Measurements from ENCODE around the gene ANKUB1. TPM values are rescaled to one million over a fixed set of nuclear protein-coding genes. Genes with fewer than 3 reads are reported as not detected.
"Not testable (repeated sequence)": the region's sequence is repeated elsewhere in the genome, so short reads cannot be mapped to it uniquely, and the experiment has no call there.

Gene ANKUB1
- total RNA-seq (not detected), polyA plus RNA-seq (not detected), total RNA-seq (0 reads per million in 6 experiments)

GRCh38 chr3:149792452-149793270 lies at the start of gene ANKUB1:
ANKUB1 (minus strand) TSS chr3:149792554; CDS start chr3:149792366, 188 bp downstream.
- DNase-seq, result no peak
- H3K9me3 Mint-ChIP-seq, result no peaks in the 10 kb centered on the region

DNA sequence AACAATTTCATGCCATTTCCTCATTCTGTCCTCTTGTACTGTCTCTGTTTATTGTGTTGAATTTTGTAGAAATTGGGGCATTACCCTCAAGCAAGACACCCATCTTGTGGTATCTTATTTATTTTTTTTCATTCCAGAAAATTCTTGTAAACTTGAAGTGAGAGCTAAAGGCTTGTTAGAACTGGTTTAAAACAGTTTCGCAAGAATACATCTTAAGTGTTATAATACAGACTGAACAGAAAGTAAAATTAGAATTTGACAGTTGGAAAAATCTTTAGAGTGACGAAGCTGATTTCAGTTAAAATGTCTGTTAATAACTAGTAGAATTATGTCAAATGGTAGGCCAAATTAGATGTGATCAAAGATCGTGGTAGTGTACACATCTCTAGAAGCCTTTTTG lies 47.5 kb upstream of the ANKUB1 start:
- H3K4me1 Mint-ChIP-seq, result peaks cover 18 to 51% (median 49%) of the 10 kb centered on the region in 4 donors
- H3K27ac Mint-ChIP-seq, result peak overlapping the region in 1 of 10 donors; percentile 17
- ATAC-seq (no peak), DNase-seq (no peak)
- H3K4me3 Mint-ChIP-seq, result peak overlapping the region in 5 of 10 donors; percentile 1 to 50 (median 14)
- POLR2A ChIA-PET, result no interaction called here
- peaks cover 0 to 41% (median 19%) of the 10 kb centered on the region in 9 donors for H3K9me3 Mint-ChIP-seq
- H3K36me3 Mint-ChIP-seq, result peaks cover 24 to 33% (median 24%) of the 10 kb centered on the region in 3 donors
- no peaks in the 10 kb centered on the region for H3K27me3 Mint-ChIP-seq

More at GRCh38 chr3:149792452-149793270, at the start of gene ANKUB1:
- no peak for ATAC-seq
- no peak within 1 kb of the TSS for H3K4me3 Mint-ChIP-seq
- H3K27me3 Mint-ChIP-seq, result peaks cover 5 to 30% (median 19%) of the 10 kb centered on the region in 5 donors
- no peaks in the 10 kb centered on the region for H3K36me3 Mint-ChIP-seq
- H3K4me1 Mint-ChIP-seq, result no peaks in the 10 kb centered on the region
- POLR2A ChIA-PET, result no interaction called here
- H3K27ac Mint-ChIP-seq, result no peak within 1 kb of the TSS

- DNase-seq, ATAC-seq, POLR2A ChIA-PET, H3K27me3 Mint-ChIP-seq: not testable (repeated sequence)
- H3K27ac Mint-ChIP-seq, result peak overlapping the region in 1 of 10 donors; percentile 17
- H3K9me3 Mint-ChIP-seq, result peaks cover 0 to 45% (median 24%) of the 10 kb centered on the region in 9 donors
- peaks cover 22 to 50% (median 46%) of the 10 kb centered on the region in 4 donors for H3K4me1 Mint-ChIP-seq
- peak overlapping the region in 2 of 10 donors; percentile 1 to 14 for H3K4me3 Mint-ChIP-seq
- peaks cover 21 to 37% (median 28%) of the 10 kb centered on the region in 3 donors for H3K36me3 Mint-ChIP-seq
Observed at GRCh38 chr3:149839469-149839868, 47.1 kb upstream of the ANKUB1 start.

DNA sequence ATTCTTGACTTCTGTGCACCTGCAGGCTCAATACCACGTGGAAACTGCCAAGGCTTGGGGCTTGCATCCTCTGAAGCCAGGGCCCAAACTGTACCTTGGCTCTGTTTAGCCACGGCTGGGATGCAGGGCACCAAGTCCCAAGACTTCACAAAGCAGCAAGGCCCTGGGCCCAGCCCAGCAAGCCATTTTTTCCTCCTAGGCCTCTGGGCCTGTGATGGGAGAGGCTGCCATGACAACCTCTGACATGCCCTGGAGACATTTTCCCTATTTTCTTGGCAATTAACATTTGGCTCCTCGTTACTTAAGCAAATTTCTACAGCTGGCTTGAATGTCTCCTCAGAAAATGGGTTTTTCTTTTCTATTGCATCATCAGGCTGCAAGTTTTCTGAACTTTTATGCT lies 46.1 kb upstream of the ANKUB1 start:
- H3K27ac Mint-ChIP-seq, POLR2A ChIA-PET, DNase-seq, H3K27me3 Mint-ChIP-seq, ATAC-seq, H3K4me3 Mint-ChIP-seq: not testable (repeated sequence)
- H3K9me3 Mint-ChIP-seq, result peaks cover 0 to 55% (median 26%) of the 10 kb centered on the region in 9 donors
- peaks cover 21 to 43% (median 33%) of the 10 kb centered on the region in 3 donors for H3K36me3 Mint-ChIP-seq
- peaks cover 19 to 42% (median 36%) of the 10 kb centered on the region in 4 donors for H3K4me1 Mint-ChIP-seq

DNA sequence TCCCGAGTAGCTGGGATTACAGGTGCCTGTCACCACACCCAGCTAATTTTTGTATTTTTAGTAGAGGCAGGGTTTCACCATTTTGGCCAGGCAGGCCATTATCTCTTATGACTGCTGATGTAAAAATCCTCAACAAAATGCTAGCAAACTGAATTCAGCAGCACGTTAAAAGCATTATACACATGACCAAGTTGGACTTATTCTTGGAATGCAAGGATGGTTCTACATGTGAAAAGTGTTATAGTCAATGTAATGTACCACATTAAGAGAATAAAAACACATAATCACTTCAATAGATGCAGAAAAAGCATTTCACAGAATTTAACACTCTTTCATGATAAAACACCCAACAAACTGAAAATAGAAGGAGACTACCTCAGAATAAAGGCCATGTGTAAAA lies 40.9 kb upstream of the ANKUB1 start:
- H3K36me3 Mint-ChIP-seq, result peaks cover 31 to 74% (median 51%) of the 10 kb centered on the region in 3 donors

DNA sequence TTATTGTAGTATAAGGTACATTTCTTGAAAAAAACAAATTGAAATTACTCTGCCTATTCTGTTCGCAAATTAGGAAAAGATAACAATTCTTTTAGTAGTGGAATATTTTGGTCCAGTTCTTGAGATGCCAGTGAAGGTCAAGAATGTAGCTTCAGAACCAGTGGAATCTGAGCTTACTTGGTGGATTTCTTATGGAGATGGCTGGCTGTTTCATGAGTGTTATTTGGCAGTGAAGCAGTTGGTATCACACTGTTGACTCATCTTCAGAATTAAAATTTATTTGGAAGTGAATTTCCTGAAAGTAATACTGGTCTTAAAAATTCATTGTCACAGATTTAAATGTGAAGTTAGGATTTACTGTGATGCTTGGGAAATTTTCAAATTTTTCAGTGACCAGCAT lies 39.7 kb upstream of the ANKUB1 start:
- Mint-ChIP-seq H3K36me3 (peaks cover 21 to 65% (median 40%) of the 10 kb centered on the region in 3 donors), H3K27me3 (no peaks in the 10 kb centered on the region), H3K27ac (no peak overlapping the region), H3K9me3 (peaks cover 0 to 84% (median 36%) of the 10 kb centered on the region in 9 donors), H3K4me3 (no peak overlapping the region), H3K4me1 (peaks cover 5 to 14% (median 10%) of the 10 kb centered on the region in 4 donors)
- POLR2A ChIA-PET, result no interaction called here
- ATAC-seq (no peak), DNase-seq (no peak)

More for the DNA sequence above, 40.9 kb upstream of the ANKUB1 start:
- Mint-ChIP-seq H3K27ac (no peak overlapping the region), H3K9me3 (peaks cover 0 to 88% (median 43%) of the 10 kb centered on the region in 9 donors), H3K4me3 (no peak overlapping the region), H3K4me1 (peaks cover 2 to 14% (median 10%) of the 10 kb centered on the region in 4 donors), H3K27me3 (no peaks in the 10 kb centered on the region)
- POLR2A ChIA-PET, result no interaction called here
- DNase-seq (no peak), ATAC-seq (no peak)

- Mint-ChIP-seq H3K27me3 (no peaks in the 10 kb centered on the region), H3K9me3 (peaks cover 0 to 77% (median 33%) of the 10 kb centered on the region in 9 donors), H3K36me3 (peaks cover 18 to 59% (median 34%) of the 10 kb centered on the region in 3 donors), H3K4me1 (peaks cover 5 to 16% (median 9%) of the 10 kb centered on the region in 4 donors), H3K27ac (no peak overlapping the region), H3K4me3 (no peak overlapping the region)
- ATAC-seq (no peak), DNase-seq (no peak)
- POLR2A ChIA-PET, result no interaction called here
Observed at GRCh38 chr3:149831321-149831720, 39.0 kb upstream of the ANKUB1 start.

GRCh38 chr3:149830902-149831301 lies 38.5 kb upstream of the ANKUB1 start:
- Mint-ChIP-seq H3K36me3 (peaks cover 18 to 57% (median 34%) of the 10 kb centered on the region in 3 donors), H3K27ac (no peak overlapping the region), H3K9me3 (peaks cover 0 to 72% (median 33%) of the 10 kb centered on the region in 9 donors), H3K4me1 (peaks cover 8 to 20% (median 12%) of the 10 kb centered on the region in 4 donors), H3K4me3 (no peak overlapping the region), H3K27me3 (no peaks in the 10 kb centered on the region)
- DNase-seq (no peak), ATAC-seq (no peak)
- POLR2A ChIA-PET, result no interaction called here

GRCh38 chr3:149829631-149830030 lies 37.3 kb upstream of the ANKUB1 start:
- peaks cover 10 to 25% (median 14%) of the 10 kb centered on the region in 4 donors for H3K4me1 Mint-ChIP-seq
- peaks cover 0 to 60% (median 25%) of the 10 kb centered on the region in 9 donors for H3K9me3 Mint-ChIP-seq
- POLR2A ChIA-PET, H3K27me3 Mint-ChIP-seq, H3K27ac Mint-ChIP-seq, ATAC-seq, H3K4me3 Mint-ChIP-seq, DNase-seq: not testable (repeated sequence)
- H3K36me3 Mint-ChIP-seq, result peaks cover 18 to 52% (median 30%) of the 10 kb centered on the region in 3 donors

- POLR2A ChIA-PET, result no interaction called here
- Mint-ChIP-seq H3K27ac (no peak overlapping the region), H3K36me3 (peaks cover 21 to 49% (median 28%) of the 10 kb centered on the region in 3 donors), H3K4me1 (peaks cover 13 to 28% (median 20%) of the 10 kb centered on the region in 4 donors), H3K9me3 (peaks cover 0 to 55% (median 27%) of the 10 kb centered on the region in 9 donors), H3K4me3 (no peak overlapping the region), H3K27me3 (no peaks in the 10 kb centered on the region)
- ATAC-seq, result no peak
- no peak for DNase-seq
Observed at GRCh38 chr3:149828390-149828789, 36.0 kb upstream of the ANKUB1 start.

GRCh38 chr3:149826636-149827035 lies 34.3 kb upstream of the ANKUB1 start:
- no peak overlapping the region for H3K4me3 Mint-ChIP-seq
- ATAC-seq (no peak), DNase-seq (no peak)
- peaks cover 17 to 41% (median 33%) of the 10 kb centered on the region in 4 donors for H3K4me1 Mint-ChIP-seq
- no peaks in the 10 kb centered on the region for H3K27me3 Mint-ChIP-seq
- POLR2A ChIA-PET, result no interaction called here
- peaks cover 0 to 39% (median 20%) of the 10 kb centered on the region in 9 donors for H3K9me3 Mint-ChIP-seq
- H3K36me3 Mint-ChIP-seq, result peaks cover 11 to 38% (median 21%) of the 10 kb centered on the region in 3 donors
- no peak overlapping the region for H3K27ac Mint-ChIP-seq

DNA sequence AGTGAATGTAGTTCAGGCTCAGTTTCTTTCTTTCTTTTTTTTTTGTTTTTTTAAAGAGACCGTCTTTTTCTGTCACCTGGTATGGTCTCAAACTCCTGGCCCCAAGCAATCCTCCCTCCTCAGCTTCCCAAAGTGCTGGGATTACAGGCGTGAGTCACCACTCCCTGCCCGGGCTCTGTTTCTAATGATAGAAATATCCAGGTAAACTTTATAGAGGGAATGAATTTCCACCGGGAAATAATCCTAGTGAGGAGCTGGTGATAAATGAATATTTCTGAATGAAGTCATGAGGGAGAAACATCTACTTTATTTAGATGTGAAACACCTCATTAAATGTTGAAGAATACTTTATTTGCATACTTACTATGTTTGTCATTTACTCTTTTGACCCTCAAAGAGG lies 27.8 kb upstream of the ANKUB1 start:
- no peak for ATAC-seq
- Mint-ChIP-seq H3K4me3 (peak overlapping the region in 3 of 10 donors; percentile 5 to 34 (median 7)), H3K9me3 (peaks cover 0 to 9% (median 1%) of the 10 kb centered on the region in 9 donors), H3K27me3 (no peaks in the 10 kb centered on the region), H3K36me3 (peaks cover 2 to 17% (median 12%) of the 10 kb centered on the region in 3 donors), H3K4me1 (peaks cover 36 to 85% (median 68%) of the 10 kb centered on the region in 4 donors), H3K27ac (no peak overlapping the region)
- POLR2A ChIA-PET, result no interaction called here
- no peak for DNase-seq

DNA sequence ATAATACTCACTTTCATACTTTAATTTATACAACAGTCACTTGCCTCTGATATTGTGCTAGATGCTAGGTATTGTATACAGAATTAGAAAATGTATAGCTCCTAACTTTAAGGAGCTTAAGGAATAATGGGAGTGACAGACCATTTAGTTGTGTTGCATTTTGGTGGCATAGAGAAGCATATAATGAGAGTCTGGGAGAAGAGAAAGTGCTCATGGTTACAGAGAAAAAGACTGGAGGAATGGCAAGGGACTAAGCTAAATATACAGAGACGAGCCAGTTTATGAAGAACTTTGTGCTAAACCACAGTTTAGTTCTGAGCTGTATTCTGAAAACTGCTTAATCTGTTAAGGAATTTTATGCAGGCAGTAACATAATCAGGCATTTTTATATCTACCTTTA lies 27.1 kb upstream of the ANKUB1 start:
- peaks cover 39 to 92% (median 74%) of the 10 kb centered on the region in 4 donors for H3K4me1 Mint-ChIP-seq
- POLR2A ChIA-PET, result no interaction called here
- ATAC-seq (no peak), DNase-seq (no peak)
- peaks cover 2 to 17% (median 12%) of the 10 kb centered on the region in 3 donors for H3K36me3 Mint-ChIP-seq
- H3K4me3 Mint-ChIP-seq, result no peak overlapping the region
- H3K27me3 Mint-ChIP-seq, result no peaks in the 10 kb centered on the region
- H3K27ac Mint-ChIP-seq, result no peak overlapping the region
- peaks cover 0 to 9% (median 1%) of the 10 kb centered on the region in 9 donors for H3K9me3 Mint-ChIP-seq

Measured in naive thymus-derived CD8-positive, alpha-beta T cell (primary cell).